SK-N-SH treated with all-trans-retinoic acid at 6 μM for 48 hours (cell line): Measurements from ENCODE around the gene PABPC1L.

Experiments
- ARNTL ChIP-seq: fragments of 450-650 bp; formaldehyde crosslinking; IDR thresholded peaks from 2 replicates; pipeline ENCODE4 v1.5.0; 2020; ENCODE audit warnings: low read depth, mild to moderate bottlenecking, moderate library complexity, borderline replicate concordance
- BACH2 ChIP-seq: fragments of 250-450 bp; sonication (Bioruptor Pico); IDR thresholded peaks from 2 replicates; pipeline ENCODE4 v1.9.0; 2021; ENCODE audit warnings: mild to moderate bottlenecking, borderline replicate concordance
- CSDC2 ChIP-seq: fragments of 250-450 bp; sonication (Bioruptor Pico); IDR thresholded peaks from 2 replicates; pipeline ENCODE4 v1.5.0; 2020; ENCODE audit warnings: mild to moderate bottlenecking, moderate library complexity
- RARB ChIP-seq: fragments of 250-450 bp; sonication (Bioruptor Pico); IDR thresholded peaks from 2 replicates; pipeline ENCODE4 v1.8.0; 2021; ENCODE audit warnings: mild to moderate bottlenecking, moderate library complexity
- TCF4 ChIP-seq: fragments of 250-450 bp; sonication (Bioruptor Pico); IDR thresholded peaks from 2 replicates; pipeline ENCODE4 v1.8.0; 2021; ENCODE audit warnings: mild to moderate bottlenecking, moderate library complexity, borderline replicate concordance
- TSHZ2 ChIP-seq: fragments of 250-450 bp; sonication (Bioruptor Pico); IDR thresholded peaks from 2 replicates; pipeline ENCODE4 v1.5.0; 2020; ENCODE audit warnings: mild to moderate bottlenecking, moderate library complexity
- ZFP30 ChIP-seq: fragments of 450-650 bp; formaldehyde crosslinking; IDR thresholded peaks from 2 replicates; pipeline ENCODE4 v1.5.0; 2022; ENCODE audit warnings: mild to moderate bottlenecking, moderate library complexity
- ZNF8 ChIP-seq: fragments of 450-650 bp; formaldehyde crosslinking; IDR thresholded peaks from 2 replicates; pipeline ENCODE4 v1.5.0; 2020; ENCODE audit warnings: mild to moderate bottlenecking, moderate library complexity
- TF ChIP-seq, protein P1 (sequence below): fragments of 250-450 bp; sonication (Bioruptor Pico); IDR thresholded peaks from 2 replicates; pipeline ENCODE4 v1.8.0; 2020; ENCODE audit warnings: mild to moderate bottlenecking, moderate library complexity, borderline replicate concordance
- TF ChIP-seq, protein P2 (sequence below): fragments of 250-450 bp; sonication (Bioruptor Pico); IDR thresholded peaks from 2 replicates; pipeline ENCODE4 v1.5.1; 2021; ENCODE audit warnings: mild to moderate bottlenecking, moderate library complexity

DNA sequence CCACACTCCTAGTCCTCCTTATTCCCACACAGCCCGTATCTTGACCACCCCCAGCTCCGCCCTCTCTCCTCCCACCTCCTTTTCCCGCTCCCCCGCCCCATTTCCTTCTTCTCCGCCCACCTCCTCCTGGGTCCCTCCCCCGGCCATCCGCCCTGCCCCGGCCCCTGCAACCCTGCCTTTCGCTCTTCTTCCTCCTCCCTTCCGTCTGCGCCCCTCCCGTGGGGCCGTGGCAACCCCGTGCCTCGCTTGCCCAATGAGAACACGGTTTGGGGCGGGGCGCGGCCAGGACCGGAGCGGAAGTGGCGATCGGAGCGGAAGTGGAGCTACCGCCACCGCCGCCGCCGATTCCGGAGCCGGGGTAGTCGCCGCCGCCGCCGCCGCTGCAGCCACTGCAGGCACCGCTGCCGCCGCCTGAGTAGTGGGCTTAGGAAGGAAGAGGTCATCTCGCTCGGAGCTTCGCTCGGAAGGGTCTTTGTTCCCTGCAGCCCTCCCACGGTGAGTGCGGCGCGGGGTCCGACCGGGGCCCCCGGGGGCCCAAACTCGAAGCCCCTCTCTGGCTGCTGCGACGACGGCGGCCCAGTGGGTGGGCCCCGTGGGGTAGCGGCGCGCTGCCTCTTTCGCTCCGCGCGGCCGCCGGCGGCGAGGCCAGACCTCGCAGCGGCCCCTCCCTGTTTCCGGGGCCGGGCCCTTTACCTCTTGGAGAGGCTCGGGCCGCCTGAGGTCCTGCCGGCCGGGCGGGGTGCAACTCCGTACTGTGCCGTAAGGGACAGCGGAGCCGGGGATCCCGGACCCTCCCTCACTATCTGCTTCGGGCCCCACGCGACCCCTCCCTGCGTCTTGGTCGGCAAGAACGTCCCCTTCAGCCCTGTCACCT lies 24.2 kb upstream of the PABPC1L start, which contains the start of gene YWHAB:
- TF ChIP-seq ZFP30 (CRISPR knock-in tag) (no peak), TCF4 (no peak), ZNF8 (CRISPR knock-in tag) (no peak), CSDC2 (CRISPR knock-in tag) (no peak), BACH2 (CRISPR knock-in tag) (no peak), RARB (CRISPR knock-in tag) (no peak), ARNTL (no peak), TSHZ2 (no peak)
- TF ChIP-seq, protein P1, sequence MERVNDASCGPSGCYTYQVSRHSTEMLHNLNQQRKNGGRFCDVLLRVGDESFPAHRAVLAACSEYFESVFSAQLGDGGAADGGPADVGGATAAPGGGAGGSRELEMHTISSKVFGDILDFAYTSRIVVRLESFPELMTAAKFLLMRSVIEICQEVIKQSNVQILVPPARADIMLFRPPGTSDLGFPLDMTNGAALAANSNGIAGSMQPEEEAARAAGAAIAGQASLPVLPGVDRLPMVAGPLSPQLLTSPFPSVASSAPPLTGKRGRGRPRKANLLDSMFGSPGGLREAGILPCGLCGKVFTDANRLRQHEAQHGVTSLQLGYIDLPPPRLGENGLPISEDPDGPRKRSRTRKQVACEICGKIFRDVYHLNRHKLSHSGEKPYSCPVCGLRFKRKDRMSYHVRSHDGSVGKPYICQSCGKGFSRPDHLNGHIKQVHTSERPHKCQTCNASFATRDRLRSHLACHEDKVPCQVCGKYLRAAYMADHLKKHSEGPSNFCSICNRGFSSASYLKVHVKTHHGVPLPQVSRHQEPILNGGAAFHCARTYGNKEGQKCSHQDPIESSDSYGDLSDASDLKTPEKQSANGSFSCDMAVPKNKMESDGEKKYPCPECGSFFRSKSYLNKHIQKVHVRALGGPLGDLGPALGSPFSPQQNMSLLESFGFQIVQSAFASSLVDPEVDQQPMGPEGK (CRISPR knock-in tag), result no peak
- TF ChIP-seq, protein P2, sequence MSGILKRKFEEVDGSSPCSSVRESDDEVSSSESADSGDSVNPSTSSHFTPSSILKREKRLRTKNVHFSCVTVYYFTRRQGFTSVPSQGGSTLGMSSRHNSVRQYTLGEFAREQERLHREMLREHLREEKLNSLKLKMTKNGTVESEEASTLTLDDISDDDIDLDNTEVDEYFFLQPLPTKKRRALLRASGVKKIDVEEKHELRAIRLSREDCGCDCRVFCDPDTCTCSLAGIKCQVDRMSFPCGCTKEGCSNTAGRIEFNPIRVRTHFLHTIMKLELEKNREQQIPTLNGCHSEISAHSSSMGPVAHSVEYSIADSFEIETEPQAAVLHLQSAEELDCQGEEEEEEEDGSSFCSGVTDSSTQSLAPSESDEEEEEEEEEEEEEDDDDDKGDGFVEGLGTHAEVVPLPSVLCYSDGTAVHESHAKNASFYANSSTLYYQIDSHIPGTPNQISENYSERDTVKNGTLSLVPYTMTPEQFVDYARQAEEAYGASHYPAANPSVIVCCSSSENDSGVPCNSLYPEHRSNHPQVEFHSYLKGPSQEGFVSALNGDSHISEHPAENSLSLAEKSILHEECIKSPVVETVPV (CRISPR knock-in tag), result no peak
